Right lobe of liver (tissue), 6 donors: Measurements from ENCODE around the gene SOX21. TPM values are rescaled to one million over a fixed set of nuclear protein-coding genes. Genes with fewer than 3 reads are reported as not detected.

Source experiments
- ATAC-seq, 4 donors: fragments of 200-7000 bp; cut with Tn5 transposase; one replicate each; pipeline ENCODE4 v1.9.1; 2020; ENCODE audit warnings: mild to moderate bottlenecking in 4 of 4, moderate library complexity in 4 of 4
- DNase-seq, 3 donors: peaks; one replicate each; pipeline ENCODE4 v3.0.0-alpha.2; 2020
- H3K27ac ChIP-seq, 3 donors: fragments of 200-600 bp; one replicate each; pipeline ENCODE4 v1.8.0; 2022
- H3K27me3 ChIP-seq, 2 donors: fragments of 200-600 bp; one replicate each; pipeline ENCODE4 v1.8.0; 2022
- H3K36me3 ChIP-seq, 4 donors: fragments of 200-600 bp; sonication (generic) in 1 of 4; one replicate each; pipeline versions ENCODE4 v1.5.1 to v1.8.0; 2017 to 2022; ENCODE audit warnings: control low read depth in 1 of 4
- H3K4me1 ChIP-seq, 4 donors: fragments of 200-600 bp; sonication (generic) in 1 of 4; one replicate each; pipeline versions ENCODE4 v1.5.1 to v1.8.0; 2017 to 2022; ENCODE audit warnings: control low read depth in 1 of 4
- H3K4me3 ChIP-seq, 3 donors: fragments of 200-600 bp; one replicate each; pipeline ENCODE4 v1.8.0; 2022
- H3K9me3 ChIP-seq, 4 donors: fragments of 200-600 bp; sonication (generic) in 1 of 4; one replicate each; pipeline versions ENCODE4 v1.5.1 to v1.8.0; 2017 to 2022; ENCODE audit warnings: control low read depth in 1 of 4
- POLR2A ChIP-seq: fragments of 450-650 bp; IDR thresholded peaks from one replicate; pipeline ENCODE4 v1.6.1; 2017; ENCODE audit warnings: antibody characterized with exemption, mild to moderate bottlenecking
- WGBS: methylation state at CpG from one replicate; pipeline ENCODE4 v1.1.6; 2018; ENCODE audit warnings: low coverage, low lambda C conversion rate; ENCODE audit not compliant: insufficient coverage; ENCODE audit errors: missing lambda C conversion rate; 5-methylcytosine and 5-hydroxymethylcytosine counted together
- intact Hi-C, 2 donors: fragments of 100-400 bp; cut with DNase I; formaldehyde crosslinking; loops; one replicate each; pipeline versions ENCODE4 v1.11.2 to v1.14.1; 2022
- total RNA-seq, 6 experiments: library from RNA; depleted of rRNA in 2 of 6; stranded (reverse); fragments of >200 nt in 2 of 6; fragmentation: NEBNext Ultra II Directional in 3 of 6; extraction: Animal tissue kit (Norgen Biotek cat#: 25700) in 3 of 6; gene quantifications; one replicate each; pipeline versions ENCODE4 v1.1.0 to v1.2.4, GENCODE V29; 2016 to 2023
- TF ChIP-seq, protein P1 (sequence below), 4 donors: fragments of 200-600 bp in 3 of 4; fragments of 450-650 bp in 1 of 4; IDR thresholded peaks; one replicate each; pipeline versions ENCODE4 v1.5.1 to v1.8.0; 2016 to 2022; ENCODE audit warnings: antibody characterized with exemption in 4 of 4, mild to moderate bottlenecking in 2 of 4
- donor health status: DM: no; HTN: yes; CAD: no.
- donor health status: DM: no; HTN: no; CAD: no.
- donor health status: DM: no; HTN: no; CAD: no.
- donor health status: DM: no; HTN: yes; CAD: no.
- donor health status: DM: no; HTN: yes; CAD: no.

SOX21 gene
- total RNA-seq, 6 experiments from 2014 or later, result not detected

DNA sequence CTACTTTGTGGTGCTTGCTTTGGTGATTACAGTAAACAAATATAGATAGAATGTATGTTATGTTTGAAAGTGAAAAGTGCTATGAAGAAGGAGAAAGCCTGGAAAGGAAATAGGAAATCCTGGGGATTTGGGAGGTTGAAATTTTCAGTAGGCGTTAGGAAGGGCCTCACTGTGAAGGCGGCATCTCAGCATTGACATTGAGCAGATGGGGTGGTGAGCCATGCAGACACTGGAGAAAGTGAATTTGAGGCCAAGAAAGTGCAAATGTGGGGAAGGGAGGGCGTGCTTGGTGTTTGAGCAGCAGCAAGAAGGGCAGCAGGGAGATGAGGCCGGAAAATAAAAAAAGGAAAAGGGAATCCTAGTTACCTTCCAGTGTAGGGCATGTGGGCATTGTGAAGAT lies 20.3 kb downstream of the SOX21 start:
- H3K4me1 ChIP-seq, result no peaks in the 10 kb centered on the region
- no peaks in the 10 kb centered on the region for H3K9me3 ChIP-seq
- H3K27ac ChIP-seq, result no peak overlapping the region
- ATAC-seq (no peak), DNase-seq (no peak)
- H3K27me3 ChIP-seq, result no peaks in the 10 kb centered on the region
- TF ChIP-seq, protein P1, sequence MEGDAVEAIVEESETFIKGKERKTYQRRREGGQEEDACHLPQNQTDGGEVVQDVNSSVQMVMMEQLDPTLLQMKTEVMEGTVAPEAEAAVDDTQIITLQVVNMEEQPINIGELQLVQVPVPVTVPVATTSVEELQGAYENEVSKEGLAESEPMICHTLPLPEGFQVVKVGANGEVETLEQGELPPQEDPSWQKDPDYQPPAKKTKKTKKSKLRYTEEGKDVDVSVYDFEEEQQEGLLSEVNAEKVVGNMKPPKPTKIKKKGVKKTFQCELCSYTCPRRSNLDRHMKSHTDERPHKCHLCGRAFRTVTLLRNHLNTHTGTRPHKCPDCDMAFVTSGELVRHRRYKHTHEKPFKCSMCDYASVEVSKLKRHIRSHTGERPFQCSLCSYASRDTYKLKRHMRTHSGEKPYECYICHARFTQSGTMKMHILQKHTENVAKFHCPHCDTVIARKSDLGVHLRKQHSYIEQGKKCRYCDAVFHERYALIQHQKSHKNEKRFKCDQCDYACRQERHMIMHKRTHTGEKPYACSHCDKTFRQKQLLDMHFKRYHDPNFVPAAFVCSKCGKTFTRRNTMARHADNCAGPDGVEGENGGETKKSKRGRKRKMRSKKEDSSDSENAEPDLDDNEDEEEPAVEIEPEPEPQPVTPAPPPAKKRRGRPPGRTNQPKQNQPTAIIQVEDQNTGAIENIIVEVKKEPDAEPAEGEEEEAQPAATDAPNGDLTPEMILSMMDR (IDR thresholded peaks at IDR 0.05), result no peak
- TF ChIP-seq POLR2A, result no peak
- no peak overlapping the region for H3K4me3 ChIP-seq
- intact Hi-C loops, result no loop called here
- WGBS, result 77% methylated on average over 4 of the region's 4 CpGs
- H3K36me3 ChIP-seq, result no peaks in the 10 kb centered on the region

DNA sequence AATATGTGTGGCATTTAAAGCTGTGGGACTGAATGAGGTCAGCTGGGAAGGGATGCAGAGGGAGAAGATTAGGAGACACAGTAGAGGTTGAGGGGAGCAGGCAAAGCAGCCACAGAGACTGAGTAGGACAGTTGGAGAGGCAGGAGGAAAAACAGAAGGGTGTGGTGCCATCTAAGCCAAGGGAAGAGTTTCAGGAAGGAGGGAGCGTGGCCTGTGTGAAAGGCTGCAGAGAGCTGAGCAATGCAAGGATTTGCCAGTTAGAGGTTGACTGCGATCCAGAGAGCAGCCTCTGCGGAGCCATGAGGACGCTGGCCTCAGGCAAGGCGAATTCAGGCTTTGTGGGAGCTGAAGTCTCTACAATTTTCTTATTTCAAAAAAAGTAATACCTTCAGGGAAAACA lies 28.9 kb downstream of the SOX21 start:
- TF ChIP-seq POLR2A, result no peak
- TF ChIP-seq, protein P1 (IDR thresholded peaks at IDR 0.05), result no peak
- H3K36me3 ChIP-seq, result no peaks in the 10 kb centered on the region
- no peaks in the 10 kb centered on the region for H3K4me1 ChIP-seq
- no peaks in the 10 kb centered on the region for H3K27me3 ChIP-seq
- no peak for DNase-seq
- H3K27ac ChIP-seq, result no peak overlapping the region
- intact Hi-C loops, result no loop called here
- H3K4me3 ChIP-seq, result no peak overlapping the region
- 72% methylated on average over 5 of the region's 5 CpGs for WGBS
- no peak for ATAC-seq
- no peaks in the 10 kb centered on the region for H3K9me3 ChIP-seq

- no peaks in the 10 kb centered on the region for H3K9me3 ChIP-seq
- H3K27ac ChIP-seq, result no peak overlapping the region
- intact Hi-C loops, result no loop called here
- 32% methylated on average over 2 of the region's 2 CpGs for WGBS
- no peaks in the 10 kb centered on the region for H3K4me1 ChIP-seq
- no peak for ATAC-seq
- DNase-seq, result no peak
- H3K27me3 ChIP-seq, result no peaks in the 10 kb centered on the region
- TF ChIP-seq POLR2A, result no peak
- TF ChIP-seq, protein P1 (IDR thresholded peaks at IDR 0.05), result no peak
- H3K36me3 ChIP-seq, result no peaks in the 10 kb centered on the region
- H3K4me3 ChIP-seq, result no peak overlapping the region
Measured at GRCh38 chr13:94682229-94682628, 30.1 kb downstream of the SOX21 start.

GRCh38 chr13:94679614-94680013 lies 32.7 kb downstream of the SOX21 start:
- Histone ChIP-seq H3K9me3 (no peaks in the 10 kb centered on the region), H3K4me1 (no peaks in the 10 kb centered on the region), H3K4me3 (no peak overlapping the region), H3K36me3 (no peaks in the 10 kb centered on the region), H3K27me3 (no peaks in the 10 kb centered on the region), H3K27ac (no peak overlapping the region)
- 77% methylated on average over 6 of the region's 6 CpGs for WGBS
- no peak for TF ChIP-seq POLR2A
- TF ChIP-seq, protein P1 (IDR thresholded peaks at IDR 0.05), result no peak
- no peak for ATAC-seq
- no peak for DNase-seq
- intact Hi-C loops, result no loop called here

GRCh38 chr13:94678845-94679244 lies 33.5 kb downstream of the SOX21 start:
- no peak for DNase-seq
- intact Hi-C loops, result no loop called here
- 83% methylated on average over 2 of the region's 2 CpGs for WGBS
- Histone ChIP-seq H3K4me3 (no peak overlapping the region), H3K4me1 (no peaks in the 10 kb centered on the region), H3K27ac (no peak overlapping the region), H3K36me3 (no peaks in the 10 kb centered on the region), H3K9me3 (no peaks in the 10 kb centered on the region), H3K27me3 (no peaks in the 10 kb centered on the region)
- TF ChIP-seq POLR2A, result no peak
- TF ChIP-seq, protein P1 (IDR thresholded peaks at IDR 0.05), result no peak
- ATAC-seq, result no peak
